RWPE1 (cell line): ENCODE data around the gene COL21A1.
A peak's percentile ranks its signal among the peaks of the same experiment; 100 is the strongest.

ENCODE experiments used
- CTCF ChIA-PET: fragments of 350-600 bp; sonication (Branson Sonifier 250); formaldehyde crosslinking; extraction: SDS; loops from one replicate; lab custom pipeline; 2021; lab: Yijun Ruan, JAX
- POLR2A ChIA-PET: fragments of 400-600 bp; formaldehyde crosslinking; extraction: SDS; loops from one replicate; lab custom pipeline; 2020; ENCODE audit warnings: antibody characterized with exemption; ENCODE audit not compliant: low non-redundant PET; lab: Yijun Ruan, JAX
- DNase-seq: peaks from one replicate; pipeline ENCODE4 v3.0.0; 2012; ENCODE audit warnings: low spot score
- H3K27ac ChIP-seq: fragments of 450-650 bp; 2 replicates; pipeline ENCODE4 v1.5.1; 2017
- CTCF ChIP-seq: fragments of 450-650 bp; conservative IDR thresholded peaks from 2 replicates; pipeline ENCODE4 v1.5.1; 2017; ENCODE audit warnings: low read depth, mild to moderate bottlenecking

COL21A1 gene

GRCh38 chr6:56242346-56242745 lies 5.0 kb downstream of the COL21A1 start:
- ChIA-PET CTCF (no interaction called here), POLR2A (no interaction called here)
- DNase-seq: peak; percentile 36
- no peak for TF ChIP-seq CTCF
- H3K27ac ChIP-seq: no peak overlapping the region

- H3K27ac ChIP-seq: no peak overlapping the region
- POLR2A ChIA-PET: no interaction called here
- DNase-seq: no peak
- no peak for TF ChIP-seq CTCF
- CTCF ChIA-PET: interaction anchor here (0.7 kb wide), 1 partner anchor 21 kb away, joined by 4 read pairs; no protein-coding TSS in a partner anchor
These were observed 6.1 kb downstream of the COL21A1 start for GRCh38 chr6:56241124-56241802.

- DNase-seq: no peak
- POLR2A ChIA-PET: interaction anchor here (0.6 kb wide), 1 partner anchor 16 kb away, joined by 10 read pairs; no protein-coding TSS in a partner anchor
- no peak overlapping the region for H3K27ac ChIP-seq
- CTCF ChIA-PET: no interaction called here
- no peak for TF ChIP-seq CTCF
These were observed 9.0 kb downstream of the COL21A1 start for GRCh38 chr6:56238352-56238751.

- no peak for DNase-seq
- TF ChIP-seq CTCF: no peak
- POLR2A ChIA-PET: no interaction called here
- H3K27ac ChIP-seq: no peak overlapping the region
- CTCF ChIA-PET: no interaction called here
These were observed 12.1 kb downstream of the COL21A1 start for GRCh38 chr6:56235245-56235644.

DNA sequence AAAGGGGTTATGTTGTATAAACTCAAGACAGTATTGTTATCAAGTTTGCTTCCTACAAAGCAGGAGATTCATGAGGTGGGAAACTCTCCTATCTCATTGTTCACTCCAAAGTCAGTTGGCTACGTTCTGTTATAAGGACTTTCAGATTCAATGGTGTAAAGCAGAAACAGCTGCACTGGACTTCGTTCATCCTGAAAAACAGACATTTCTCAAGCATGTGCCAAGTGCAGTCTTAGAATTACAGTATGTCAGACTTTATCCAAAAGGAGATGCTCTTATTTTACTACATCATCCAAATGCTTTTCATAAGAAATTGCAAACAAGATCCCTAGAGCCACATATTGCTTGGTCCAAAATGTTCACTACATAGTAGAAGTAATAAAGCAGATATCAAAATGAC lies 14.9 kb downstream of the COL21A1 start:
- no peak for DNase-seq
- H3K27ac ChIP-seq: no peak overlapping the region
- POLR2A ChIA-PET: no interaction called here
- CTCF ChIA-PET: no interaction called here
- TF ChIP-seq CTCF: no peak

GRCh38 chr6:56231827-56232226 lies 15.6 kb downstream of the COL21A1 start:
- no peak overlapping the region for H3K27ac ChIP-seq
- no peak for TF ChIP-seq CTCF
- DNase-seq: no peak
- ChIA-PET POLR2A (no interaction called here), CTCF (interaction anchor here (1.1 kb wide), 1 partner anchor 18 kb away, joined by 3 read pairs; no protein-coding TSS in a partner anchor)
